K562 (cell line): Measurements from ENCODE around the gene PPOX. TPM values are rescaled to one million over a fixed set of nuclear protein-coding genes. Genes with fewer than 3 reads are reported as not detected.

ENCODE experiments used
- ATAC-seq: fragments of 200-7000 bp; cut with Tn5 transposase; 3 replicates; pipeline ENCODE4 v1.9.1; 2020; ENCODE audit warnings: moderate library complexity
- BruUV-seq: library from RNA; stranded (reverse); fragments of 400-500 nt; replicated peaks from 2 replicates; lab custom pipeline; 2021; lab: Mats Ljungman, UMichigan
- CTCF ChIA-PET: fragments of 300-600 bp; formaldehyde crosslinking; extraction: SDS; loops from one replicate; lab custom pipeline; 2021; ENCODE audit warnings: low intra/inter-chr PET ratio; lab: Yijun Ruan, JAX
- POLR2A ChIA-PET: fragments of 300-600, 350-650 bp; sonication (Branson Sonifier 250); formaldehyde crosslinking; extraction: SDS; loops from one replicate; lab custom pipeline; 2021; ENCODE audit warnings: antibody characterized with exemption, inconsistent platforms; lab: Yijun Ruan, JAX
- DNase-seq, 4 experiments: peaks; one replicate each; pipeline versions ENCODE4 v3.0.0 to v3.0.0-alpha.2; 2011 to 2018; ENCODE audit warnings: low spot score in 3 of 4, mixed read lengths in 3 of 4; ENCODE audit errors: extremely low read depth in 1 of 4
- FAIRE-seq: peaks from 2 replicates; lab custom pipeline; 2011; peaks lifted over from hg19 to GRCh38; lab: Jason Lieb, UNC
- H2AFZ ChIP-seq: 2 replicates; pipeline ENCODE4 v1.6.0; 2011; ENCODE audit warnings: low read depth, low read length, control low read depth, inconsistent platforms
- H3K27ac ChIP-seq: fragments of 200-600 bp; 3 replicates; pipeline ENCODE4 v1.8.0; 2011; ENCODE audit warnings: low read depth, mild to moderate bottlenecking, control low read depth, inconsistent platforms, low read length, moderate library complexity, mixed read lengths; ENCODE audit errors: extremely low read depth
- H3K27me3 ChIP-seq, 2 experiments: fragments of 300-600 bp in 1 of 2; 2 replicates in 1 of 2; 3 replicates in 1 of 2; pipeline versions ENCODE4 v1.6.0 to v1.8.0; 2011; ENCODE audit warnings: inconsistent platforms in 2 of 2, low read length in 2 of 2, mild to moderate bottlenecking in 1 of 2, mixed read lengths in 1 of 2, moderate library complexity in 1 of 2; ENCODE audit not compliant: control insufficient read depth in 2 of 2, insufficient read depth in 2 of 2
- H3K36me3 ChIP-seq: fragments of 300-600 bp; 3 replicates; pipeline ENCODE4 v1.8.0; 2011; ENCODE audit warnings: mild to moderate bottlenecking, low read length, inconsistent platforms; ENCODE audit not compliant: control insufficient read depth, insufficient read depth
- H3K4me1 ChIP-seq, 2 experiments: fragments of 200-600 bp in 1 of 2; replicated peaks in 1 of 2; 2 replicates in 1 of 2; 3 replicates in 1 of 2; pipeline versions ENCODE4 v1.5.1 to v1.8.0; 2011; ENCODE audit warnings: inconsistent platforms in 2 of 2, low read length in 2 of 2, mild to moderate bottlenecking in 1 of 2, mixed read lengths in 1 of 2, moderate library complexity in 1 of 2; ENCODE audit not compliant: control insufficient read depth in 2 of 2, insufficient read depth in 2 of 2
- H3K4me2 ChIP-seq: 2 replicates; pipeline ENCODE4 v1.6.1; 2011; ENCODE audit warnings: low read length, control low read depth, inconsistent platforms, mixed read lengths; ENCODE audit not compliant: insufficient read depth
- H3K4me3 ChIP-seq: fragments of 200-600 bp; sonication (generic), shearing (Covaris generic); 2 replicates; pipeline ENCODE4 v1.5.1; 2016; ENCODE audit warnings: control low read depth, inconsistent platforms
- H3K79me2 ChIP-seq: fragments of 200-600 bp; 3 replicates; pipeline ENCODE4 v1.8.0; 2011; ENCODE audit warnings: low read length, inconsistent platforms; ENCODE audit not compliant: control insufficient read depth, insufficient read depth
- H3K9ac ChIP-seq, 2 experiments: 2 replicates each; pipeline versions ENCODE4 v1.6.0 to v1.6.1; 2011; ENCODE audit warnings: low read depth in 2 of 2, low read length in 2 of 2, control low read depth in 1 of 2, inconsistent platforms in 1 of 2, mild to moderate bottlenecking in 1 of 2, mixed read lengths in 1 of 2; ENCODE audit not compliant: insufficient read depth in 1 of 2
- H3K9me1 ChIP-seq: one replicate; pipeline ENCODE4 v1.6.0; 2011; ENCODE audit warnings: inconsistent platforms, mild to moderate bottlenecking, low read length, moderate library complexity; ENCODE audit not compliant: control insufficient read depth, insufficient read depth
- H3K9me3 ChIP-seq: replicated peaks from 2 replicates; pipeline ENCODE4 v1.5.1; 2011; ENCODE audit warnings: low read depth, low read length, inconsistent platforms; ENCODE audit not compliant: control insufficient read depth, insufficient read depth
- H4K20me1 ChIP-seq: replicated peaks from 2 replicates; pipeline ENCODE4 v1.6.1; 2011; ENCODE audit warnings: low read length, inconsistent platforms, mixed read lengths; ENCODE audit not compliant: control insufficient read depth, insufficient read depth
- MCM7 ChIP-seq, 2 experiments: fragments of 450-650 bp; IDR thresholded peaks; 2 replicates each; pipeline ENCODE4 v1.6.1; 2016 to 2018
- NFXL1 ChIP-seq: fragments of 450-650 bp; formaldehyde crosslinking; IDR thresholded peaks from 2 replicates; pipeline ENCODE4 v1.4.0; 2021; ENCODE audit warnings: mild to moderate bottlenecking
- SMC3 ChIP-seq: conservative IDR thresholded peaks from 2 replicates; pipeline ENCODE4 v1.6.1; 2011; ENCODE audit warnings: low read depth, low read length, improper control_type of control experiment; ENCODE audit not compliant: insufficient read depth
- ZNF518B ChIP-seq: fragments of 250-450 bp; sonication (Bioruptor Pico); IDR thresholded peaks from 2 replicates; pipeline ENCODE4 v1.5.0; 2021; ENCODE audit warnings: mild to moderate bottlenecking, moderate library complexity
- WGBS: fragments of 100-300 bp; shearing (Covaris generic); methylation state at CpG from one replicate; pipeline ENCODE4 v1.1.6; 2016; ENCODE audit warnings: low coverage, mixed read lengths; ENCODE audit not compliant: insufficient coverage; ENCODE audit errors: missing lambda C conversion rate; 5-methylcytosine and 5-hydroxymethylcytosine counted together
- in situ Hi-C: fragments of 300-500 bp; cut with MboI; formaldehyde crosslinking; loops from 4 replicates; pipeline ENCODE4 v1.15.0; 2018; ENCODE audit warnings: inconsistent platforms, mixed read lengths
- intact Hi-C: fragments of 100-400 bp; cut with micrococcal nuclease; formaldehyde crosslinking; loops from 2 replicates; pipeline ENCODE4 v1.14.2; 2022
- polyA plus RNA-seq, 8 experiments: library from polyadenylated mRNA; depleted of rRNA in 4 of 8; stranded (reverse) in 5 of 8; unstranded in 3 of 8; fragments of >200 nt; fragmentation: Nextera tagmentation in 2 of 8; fragmentation: Illumina TruSeq in 1 of 8; extraction: Ambion mirVana in 2 of 8; extraction: Trizol in 1 of 8; gene quantifications; 2 replicates each; pipeline versions ENCODE4 v1.2.1 to v1.2.3, GENCODE V29; 2011 to 2014; ENCODE audit warnings: inconsistent platforms in 1 of 8, missing spikeins in 1 of 8
- total RNA-seq, 7 experiments: library from RNA; depleted of rRNA in 6 of 7; stranded (reverse); fragments of >200 nt in 6 of 7; fragmentation: Illumina TruSeq in 2 of 7; extraction: Trizol in 2 of 7; gene quantifications; 2 replicates each; pipeline versions ENCODE4 v1.2.1 to v1.2.3, GENCODE V29; 2011 to 2021; ENCODE audit warnings: low replicate concordance in 1 of 7
- TF ChIP-seq, protein P1 (sequence below): sonication (generic); formaldehyde crosslinking; IDR thresholded peaks from 2 replicates; pipeline ENCODE4 v1.8.0; 2022; ENCODE audit warnings: missing genetic modification reagents, mild to moderate bottlenecking, borderline replicate concordance
- TF ChIP-seq, protein P2 (sequence below): IDR thresholded peaks from 2 replicates; pipeline ENCODE4 v1.6.1; 2011; ENCODE audit warnings: borderline replicate concordance, low read depth, mild to moderate bottlenecking, moderate library complexity, low read length; ENCODE audit not compliant: insufficient read depth, poor library complexity, severe bottlenecking
- TF ChIP-seq, protein P3 (sequence below): fragments of 450-650 bp; IDR thresholded peaks from 2 replicates; pipeline ENCODE4 v1.6.1; 2017; ENCODE audit warnings: antibody characterized with exemption, mild to moderate bottlenecking

The PPOX gene
- total and polyA plus RNA-seq, 9 of the 15 experiments (the other 6 are each of a cell fraction or from before 2014, with no cell fraction given) = 17.0 to 57.1 (median 38.9) TPM

GRCh38 chr1:161188381-161188780 lies 22.2 kb downstream of the PPOX start:
- ChIA-PET POLR2A (interaction anchor here (0.6 to 1.0 kb wide), 3 partner anchors 11 to 16 kb away, joined by 3 to 4 read pairs (median 4); partner anchors contain the start of gene B4GALT3), CTCF (no interaction called here)
- FAIRE-seq (no peak), DNase-seq (no peak), ATAC-seq (no peak)
- Histone ChIP-seq H2AFZ (no peak overlapping the region), H3K27me3 (no peaks in the 10 kb centered on the region), H3K4me2 (no peak overlapping the region), H3K9ac (no peak overlapping the region), H3K9me3 (no peaks in the 10 kb centered on the region), H3K79me2 (no peaks in the 10 kb centered on the region), H3K27ac (no peak overlapping the region), H4K20me1 (no peaks in the 10 kb centered on the region), H3K9me1 (no peaks in the 10 kb centered on the region), H3K4me3 (no peak overlapping the region), H3K4me1 (peaks cover 22 to 33% of the 10 kb centered on the region in 2 experiments), H3K36me3 (no peaks in the 10 kb centered on the region)
- WGBS = 80% methylated on average over 6 of the region's 6 CpGs
- BruUV-seq = no TSS peak
- in situ Hi-C loops = no loop called here
- intact Hi-C loops = no loop called here
- TF ChIP-seq, protein P1, sequence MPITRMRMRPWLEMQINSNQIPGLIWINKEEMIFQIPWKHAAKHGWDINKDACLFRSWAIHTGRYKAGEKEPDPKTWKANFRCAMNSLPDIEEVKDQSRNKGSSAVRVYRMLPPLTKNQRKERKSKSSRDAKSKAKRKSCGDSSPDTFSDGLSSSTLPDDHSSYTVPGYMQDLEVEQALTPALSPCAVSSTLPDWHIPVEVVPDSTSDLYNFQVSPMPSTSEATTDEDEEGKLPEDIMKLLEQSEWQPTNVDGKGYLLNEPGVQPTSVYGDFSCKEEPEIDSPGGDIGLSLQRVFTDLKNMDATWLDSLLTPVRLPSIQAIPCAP (CRISPR knock-in tag) = no peak
- TF ChIP-seq NFXL1 (CRISPR knock-in tag) (no peak), ZNF518B (CRISPR knock-in tag) (no peak), SMC3 (no peak), MCM7 (IDR thresholded peaks at IDR 0.05) (no peak)
- TF ChIP-seq, protein P2, sequence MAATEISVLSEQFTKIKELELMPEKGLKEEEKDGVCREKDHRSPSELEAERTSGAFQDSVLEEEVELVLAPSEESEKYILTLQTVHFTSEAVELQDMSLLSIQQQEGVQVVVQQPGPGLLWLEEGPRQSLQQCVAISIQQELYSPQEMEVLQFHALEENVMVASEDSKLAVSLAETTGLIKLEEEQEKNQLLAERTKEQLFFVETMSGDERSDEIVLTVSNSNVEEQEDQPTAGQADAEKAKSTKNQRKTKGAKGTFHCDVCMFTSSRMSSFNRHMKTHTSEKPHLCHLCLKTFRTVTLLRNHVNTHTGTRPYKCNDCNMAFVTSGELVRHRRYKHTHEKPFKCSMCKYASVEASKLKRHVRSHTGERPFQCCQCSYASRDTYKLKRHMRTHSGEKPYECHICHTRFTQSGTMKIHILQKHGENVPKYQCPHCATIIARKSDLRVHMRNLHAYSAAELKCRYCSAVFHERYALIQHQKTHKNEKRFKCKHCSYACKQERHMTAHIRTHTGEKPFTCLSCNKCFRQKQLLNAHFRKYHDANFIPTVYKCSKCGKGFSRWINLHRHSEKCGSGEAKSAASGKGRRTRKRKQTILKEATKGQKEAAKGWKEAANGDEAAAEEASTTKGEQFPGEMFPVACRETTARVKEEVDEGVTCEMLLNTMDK = no peak
- TF ChIP-seq, protein P3, sequence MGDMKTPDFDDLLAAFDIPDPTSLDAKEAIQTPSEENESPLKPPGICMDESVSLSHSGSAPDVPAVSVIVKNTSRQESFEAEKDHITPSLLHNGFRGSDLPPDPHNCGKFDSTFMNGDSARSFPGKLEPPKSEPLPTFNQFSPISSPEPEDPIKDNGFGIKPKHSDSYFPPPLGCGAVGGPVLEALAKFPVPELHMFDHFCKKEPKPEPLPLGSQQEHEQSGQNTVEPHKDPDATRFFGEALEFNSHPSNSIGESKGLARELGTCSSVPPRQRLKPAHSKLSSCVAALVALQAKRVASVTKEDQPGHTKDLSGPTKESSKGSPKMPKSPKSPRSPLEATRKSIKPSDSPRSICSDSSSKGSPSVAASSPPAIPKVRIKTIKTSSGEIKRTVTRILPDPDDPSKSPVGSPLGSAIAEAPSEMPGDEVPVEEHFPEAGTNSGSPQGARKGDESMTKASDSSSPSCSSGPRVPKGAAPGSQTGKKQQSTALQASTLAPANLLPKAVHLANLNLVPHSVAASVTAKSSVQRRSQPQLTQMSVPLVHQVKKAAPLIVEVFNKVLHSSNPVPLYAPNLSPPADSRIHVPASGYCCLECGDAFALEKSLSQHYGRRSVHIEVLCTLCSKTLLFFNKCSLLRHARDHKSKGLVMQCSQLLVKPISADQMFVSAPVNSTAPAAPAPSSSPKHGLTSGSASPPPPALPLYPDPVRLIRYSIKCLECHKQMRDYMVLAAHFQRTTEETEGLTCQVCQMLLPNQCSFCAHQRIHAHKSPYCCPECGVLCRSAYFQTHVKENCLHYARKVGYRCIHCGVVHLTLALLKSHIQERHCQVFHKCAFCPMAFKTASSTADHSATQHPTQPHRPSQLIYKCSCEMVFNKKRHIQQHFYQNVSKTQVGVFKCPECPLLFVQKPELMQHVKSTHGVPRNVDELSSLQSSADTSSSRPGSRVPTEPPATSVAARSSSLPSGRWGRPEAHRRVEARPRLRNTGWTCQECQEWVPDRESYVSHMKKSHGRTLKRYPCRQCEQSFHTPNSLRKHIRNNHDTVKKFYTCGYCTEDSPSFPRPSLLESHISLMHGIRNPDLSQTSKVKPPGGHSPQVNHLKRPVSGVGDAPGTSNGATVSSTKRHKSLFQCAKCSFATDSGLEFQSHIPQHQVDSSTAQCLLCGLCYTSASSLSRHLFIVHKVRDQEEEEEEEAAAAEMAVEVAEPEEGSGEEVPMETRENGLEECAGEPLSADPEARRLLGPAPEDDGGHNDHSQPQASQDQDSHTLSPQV = no peak
